OCI-LY7 (cell line): Measurements from ENCODE around the gene ACACB. TPM values are rescaled to one million over a fixed set of nuclear protein-coding genes. Genes with fewer than 3 reads are reported as not detected.

Experiments used
- BruUV-seq: library from RNA; stranded (reverse); fragments of 400-500 nt; replicated peaks from 2 replicates; lab custom pipeline; 2021; lab: Mats Ljungman, UMichigan
- CTCF ChIA-PET: fragments of 300-600 bp; sonication (Branson Sonifier 250); formaldehyde crosslinking; loops from one replicate; lab custom pipeline; 2022; ENCODE audit warnings: antibody characterized with exemption; ENCODE audit not compliant: unreplicated experiment; lab: Charles Lee
- POLR2A ChIA-PET: fragments of 300-600 bp; sonication (Branson Sonifier 250); formaldehyde crosslinking; loops from one replicate; lab custom pipeline; 2022; ENCODE audit warnings: antibody characterized with exemption; lab: Charles Lee
- DNase-seq: peaks from one replicate; pipeline ENCODE4 v3.0.0-alpha.2; 2015; ENCODE audit warnings: low spot score
- H2AFZ ChIP-seq: fragments of 200-600 bp; sonication (generic), shearing (Covaris generic); 2 replicates; pipeline ENCODE4 v1.6.1; 2014; ENCODE audit warnings: mild to moderate bottlenecking, antibody characterized with exemption, low read length, moderate library complexity
- H3K27ac ChIP-seq: fragments of 200-600 bp; sonication (generic); 2 replicates; pipeline ENCODE4 v1.5.1; 2014; ENCODE audit warnings: mixed run types, low read depth, mild to moderate bottlenecking, moderate library complexity, low read length, inconsistent platforms; ENCODE audit not compliant: poor library complexity, severe bottlenecking
- H3K36me3 ChIP-seq: fragments of 200-600 bp; sonication (generic); 2 replicates; pipeline ENCODE4 v1.6.1; 2014; ENCODE audit warnings: mild to moderate bottlenecking, antibody characterized with exemption, low read length, moderate library complexity, mixed read lengths; ENCODE audit not compliant: insufficient read depth
- H3K4me1 ChIP-seq: fragments of 200-600 bp; sonication (generic); 2 replicates; pipeline ENCODE4 v1.5.1; 2014; ENCODE audit warnings: mild to moderate bottlenecking, low read length; ENCODE audit not compliant: insufficient read depth, poor library complexity, severe bottlenecking
- H3K4me2 ChIP-seq: fragments of 200-600 bp; sonication (generic); 2 replicates; pipeline ENCODE4 v1.6.1; 2014; ENCODE audit warnings: mild to moderate bottlenecking, low read length
- H3K4me3 ChIP-seq: fragments of 200-600 bp; sonication (generic); 2 replicates; pipeline ENCODE4 v1.5.1; 2014; ENCODE audit warnings: mild to moderate bottlenecking, low read depth, low read length; ENCODE audit not compliant: poor library complexity, severe bottlenecking
- H3K79me2 ChIP-seq: fragments of 200-600 bp; sonication (generic); 2 replicates; pipeline ENCODE4 v1.6.1; 2016; ENCODE audit warnings: low read depth, mild to moderate bottlenecking, low read length, moderate library complexity, mixed read lengths; ENCODE audit not compliant: insufficient read depth
- H3K9me2 ChIP-seq: fragments of 200-600 bp; sonication (generic); 2 replicates; pipeline ENCODE4 v1.6.1; 2016; ENCODE audit warnings: mild to moderate bottlenecking, low read length, mixed read lengths; ENCODE audit not compliant: insufficient read depth
- H3K9me3 ChIP-seq: fragments of 200-600 bp; sonication (generic); 2 replicates; pipeline ENCODE4 v1.6.1; 2014; ENCODE audit warnings: mild to moderate bottlenecking, mixed run types, low read length, mixed read lengths
- H4K20me1 ChIP-seq: fragments of 200-600 bp; sonication (generic); 2 replicates; pipeline ENCODE4 v1.6.1; 2014; ENCODE audit warnings: mild to moderate bottlenecking, antibody characterized with exemption, low read length, moderate library complexity, mixed read lengths; ENCODE audit not compliant: insufficient read depth
- EZH2phosphoT487 ChIP-seq: fragments of 200-600 bp; sonication (generic); IDR thresholded peaks from 2 replicates; pipeline ENCODE4 v1.6.1; 2018; ENCODE audit warnings: low read depth, borderline replicate concordance, mild to moderate bottlenecking, mixed run types, antibody characterized with exemption, low read length, moderate library complexity, mixed read lengths
- intact Hi-C: fragments of 100-400 bp; cut with micrococcal nuclease; formaldehyde crosslinking; loops from one replicate; pipeline ENCODE4 v1.10.0; 2022; ENCODE audit not compliant: unreplicated experiment
- total RNA-seq, 2 experiments: library from RNA; depleted of rRNA in 1 of 2; stranded (reverse); fragments of >200 nt in 1 of 2; shearing (Covaris generic) in 1 of 2; gene quantifications; 2 replicates each; pipeline ENCODE4 v1.2.3, GENCODE V29; 2014 to 2022
- TF ChIP-seq, protein P1 (sequence below): fragments of 200-600 bp; sonication (generic); conservative IDR thresholded peaks from 2 replicates; pipeline ENCODE4 v1.5.1; 2014; ENCODE audit warnings: mild to moderate bottlenecking, antibody characterized with exemption, low read length, moderate library complexity, mixed read lengths

Gene ACACB
- total RNA-seq, 2 experiments from 2014 or later: 19.7 to 45.1 TPM

DNA sequence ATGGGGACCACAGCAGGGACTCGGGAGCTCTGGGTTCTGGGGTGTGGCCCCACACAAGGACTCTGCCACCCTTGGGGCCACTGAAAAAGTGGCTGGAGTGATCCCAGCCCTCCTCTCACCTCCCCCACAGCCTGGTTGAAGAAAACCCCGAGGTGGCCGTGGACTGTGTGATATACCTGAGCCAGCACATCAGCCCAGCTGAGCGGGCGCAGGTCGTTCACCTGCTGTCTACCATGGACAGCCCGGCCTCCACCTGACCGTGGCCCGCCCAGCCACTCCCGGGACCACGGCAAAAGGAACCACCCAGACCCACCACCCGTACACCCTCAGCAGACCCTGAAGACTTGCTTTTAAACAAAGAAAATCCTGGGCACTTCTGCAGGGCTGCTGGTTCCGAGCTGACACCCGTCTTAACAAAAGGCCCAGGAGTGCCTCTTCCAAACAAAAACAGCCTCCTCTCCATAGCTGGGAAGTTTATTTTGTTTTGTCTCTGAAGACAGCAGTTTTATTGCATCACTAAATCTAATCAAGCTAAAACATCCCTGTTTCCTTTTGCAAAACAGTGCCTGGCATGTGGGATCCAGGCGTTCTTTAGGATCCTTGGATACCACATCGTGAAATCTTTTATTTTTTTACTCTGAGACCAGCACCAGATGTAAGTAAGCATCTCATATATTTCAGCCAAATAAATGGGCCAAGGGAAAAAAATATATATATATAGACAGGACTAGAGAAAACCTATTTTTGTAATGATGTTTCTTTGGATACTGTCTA lies 149.9 kb downstream of the ACACB start:
- H4K20me1 ChIP-seq: no peaks in the 10 kb centered on the region
- H2AFZ ChIP-seq: no peak overlapping the region
- intact Hi-C loops: no loop called here
- H3K9me3 ChIP-seq: no peaks in the 10 kb centered on the region
- TF ChIP-seq EZH2phosphoT487: no peak
- TF ChIP-seq, protein P1, sequence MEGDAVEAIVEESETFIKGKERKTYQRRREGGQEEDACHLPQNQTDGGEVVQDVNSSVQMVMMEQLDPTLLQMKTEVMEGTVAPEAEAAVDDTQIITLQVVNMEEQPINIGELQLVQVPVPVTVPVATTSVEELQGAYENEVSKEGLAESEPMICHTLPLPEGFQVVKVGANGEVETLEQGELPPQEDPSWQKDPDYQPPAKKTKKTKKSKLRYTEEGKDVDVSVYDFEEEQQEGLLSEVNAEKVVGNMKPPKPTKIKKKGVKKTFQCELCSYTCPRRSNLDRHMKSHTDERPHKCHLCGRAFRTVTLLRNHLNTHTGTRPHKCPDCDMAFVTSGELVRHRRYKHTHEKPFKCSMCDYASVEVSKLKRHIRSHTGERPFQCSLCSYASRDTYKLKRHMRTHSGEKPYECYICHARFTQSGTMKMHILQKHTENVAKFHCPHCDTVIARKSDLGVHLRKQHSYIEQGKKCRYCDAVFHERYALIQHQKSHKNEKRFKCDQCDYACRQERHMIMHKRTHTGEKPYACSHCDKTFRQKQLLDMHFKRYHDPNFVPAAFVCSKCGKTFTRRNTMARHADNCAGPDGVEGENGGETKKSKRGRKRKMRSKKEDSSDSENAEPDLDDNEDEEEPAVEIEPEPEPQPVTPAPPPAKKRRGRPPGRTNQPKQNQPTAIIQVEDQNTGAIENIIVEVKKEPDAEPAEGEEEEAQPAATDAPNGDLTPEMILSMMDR: no peak
- H3K4me3 ChIP-seq: no peak overlapping the region
- H3K4me1 ChIP-seq: no peaks in the 10 kb centered on the region
- no peak overlapping the region for H3K27ac ChIP-seq
- no peaks in the 10 kb centered on the region for H3K36me3 ChIP-seq
- CTCF ChIA-PET: interaction anchor here (0.5 kb wide), 1 partner anchor 1707 kb away, joined by 3 read pairs; no protein-coding TSS in a partner anchor
- no peaks in the 10 kb centered on the region for H3K79me2 ChIP-seq
- no peaks in the 10 kb centered on the region for H3K9me2 ChIP-seq
- POLR2A ChIA-PET: no interaction called here
- DNase-seq: no peak
- TSS peak; percentile 76 for BruUV-seq
- no peak overlapping the region for H3K4me2 ChIP-seq

- no TSS peak for BruUV-seq
- Histone ChIP-seq H2AFZ (no peak overlapping the region), H3K27ac (no peak overlapping the region), H3K4me3 (no peak overlapping the region), H3K4me2 (no peak overlapping the region), H3K9me3 (no peaks in the 10 kb centered on the region), H3K36me3 (no peaks in the 10 kb centered on the region), H3K4me1 (no peaks in the 10 kb centered on the region), H3K79me2 (no peaks in the 10 kb centered on the region), H4K20me1 (no peaks in the 10 kb centered on the region), H3K9me2 (no peaks in the 10 kb centered on the region)
- ChIA-PET CTCF (no interaction called here), POLR2A (no interaction called here)
- intact Hi-C loops: no loop called here
- TF ChIP-seq, protein P1: no peak
- no peak for TF ChIP-seq EZH2phosphoT487
- DNase-seq: no peak
Measured at GRCh38 chr12:109267361-109267760, 151.0 kb downstream of the ACACB start.

- Histone ChIP-seq H3K9me2 (no peaks in the 10 kb centered on the region), H3K4me3 (no peak overlapping the region), H3K4me2 (no peak overlapping the region), H3K36me3 (no peaks in the 10 kb centered on the region), H4K20me1 (no peaks in the 10 kb centered on the region), H3K9me3 (no peaks in the 10 kb centered on the region), H3K79me2 (no peaks in the 10 kb centered on the region), H2AFZ (no peak overlapping the region), H3K27ac (no peak overlapping the region), H3K4me1 (no peaks in the 10 kb centered on the region)
- no peak for DNase-seq
- no peak for TF ChIP-seq EZH2phosphoT487
- TF ChIP-seq, protein P1: no peak
- intact Hi-C loops: no loop called here
- BruUV-seq: no TSS peak
- ChIA-PET CTCF (no interaction called here), POLR2A (interaction anchor here (0.6 kb wide), 1 partner anchor 204 kb away, joined by 3 read pairs; no protein-coding TSS in a partner anchor)
Measured at GRCh38 chr12:109268896-109269295, 152.5 kb downstream of the ACACB start.
